Smooth muscle cell (in vitro differentiated cells): ENCODE results near the gene DYNC1I1. TPM values are rescaled to one million over a fixed set of nuclear protein-coding genes. Genes with fewer than 3 reads are reported as not detected.

Experiments
- DNase-seq: peaks from one replicate; lab custom pipeline; 2025; ENCODE audit not compliant: unreplicated experiment; lab: John Stamatoyannopoulos, UW
- H2AFZ ChIP-seq: fragments of 200-600 bp; sonication (generic); 2 replicates; pipeline ENCODE4 v1.6.0; 2016; ENCODE audit warnings: antibody characterized with exemption, low read depth, mild to moderate bottlenecking
- H3F3A ChIP-seq: fragments of 200-600 bp; sonication (generic); 2 replicates; pipeline ENCODE4 v1.6.0; 2017; ENCODE audit warnings: antibody characterized with exemption, low read depth
- H3K27ac ChIP-seq: fragments of 200-600 bp; sonication (generic); 2 replicates; pipeline ENCODE4 v1.5.1; 2016; ENCODE audit warnings: low read depth, mild to moderate bottlenecking
- H3K27me3 ChIP-seq: fragments of 200-600 bp; sonication (generic); 2 replicates; pipeline ENCODE4 v1.6.1; 2016; ENCODE audit warnings: low read depth, mild to moderate bottlenecking
- H3K36me3 ChIP-seq: fragments of 200-600 bp; sonication (generic); 2 replicates; pipeline ENCODE4 v1.5.1; 2016; ENCODE audit warnings: low read depth
- H3K4me1 ChIP-seq: fragments of 200-600 bp; sonication (generic); 2 replicates; pipeline ENCODE4 v1.5.1; 2016; ENCODE audit warnings: low read depth
- H3K4me2 ChIP-seq: fragments of 200-600 bp; sonication (generic); 2 replicates; pipeline ENCODE4 v1.6.0; 2016; ENCODE audit warnings: mild to moderate bottlenecking
- H3K4me3 ChIP-seq: fragments of 200-600 bp; sonication (generic); 2 replicates; pipeline ENCODE4 v1.5.1; 2016; ENCODE audit warnings: mild to moderate bottlenecking
- H3K79me2 ChIP-seq: fragments of 200-600 bp; sonication (generic); 2 replicates; pipeline ENCODE4 v1.6.0; 2016; ENCODE audit warnings: low read depth, mild to moderate bottlenecking
- H3K9ac ChIP-seq: fragments of 200-600 bp; sonication (generic); 2 replicates; pipeline ENCODE4 v1.6.0; 2016; ENCODE audit warnings: low read depth
- H3K9me3 ChIP-seq: fragments of 200-600 bp; sonication (generic); replicated peaks from 2 replicates; pipeline ENCODE4 v1.5.1; 2016; ENCODE audit warnings: low read depth
- H4K20me1 ChIP-seq: fragments of 200-600 bp; sonication (generic); 2 replicates; pipeline ENCODE4 v1.6.0; 2016; ENCODE audit warnings: low read depth
- CTCF ChIP-seq: fragments of 200-600 bp; sonication (generic); IDR thresholded peaks from 2 replicates; pipeline ENCODE4 v1.5.1; 2017; ENCODE audit warnings: borderline replicate concordance, mild to moderate bottlenecking, antibody characterized with exemption; ENCODE audit not compliant: insufficient read depth, poor library complexity, severe bottlenecking
- WGBS: methylation state at CpG from one replicate; pipeline ENCODE4 v1.1.7; 2016; ENCODE audit warnings: low lambda C conversion rate; 5-methylcytosine and 5-hydroxymethylcytosine counted together
- polyA plus RNA-seq: library from polyadenylated mRNA; unstranded; fragments of >200 nt; fragmentation: Nextera tagmentation; extraction: Ambion mirVana; gene quantifications from 2 replicates; pipeline ENCODE4 v1.2.1, GENCODE V29; 2016
- total RNA-seq: library from RNA; depleted of rRNA; stranded (reverse); fragments of >200 nt; gene quantifications from 2 replicates; pipeline ENCODE4 v1.2.3, GENCODE V29; 2014

DYNC1I1 gene
- total and polyA plus RNA-seq, 2 experiments from 2014 or later, result 1.1 to 2.4 TPM

- no peaks in the 10 kb centered on the region for H3K27me3 ChIP-seq
- H4K20me1 ChIP-seq, result no peaks in the 10 kb centered on the region
- WGBS, result 86% methylated on average over 11 of the region's 11 CpGs
- no peaks in the 10 kb centered on the region for H3K79me2 ChIP-seq
- no peak overlapping the region for H3K4me2 ChIP-seq
- H3K4me1 ChIP-seq, result no peaks in the 10 kb centered on the region
- no peaks in the 10 kb centered on the region for H3F3A ChIP-seq
- no peak for DNase-seq
- no peak overlapping the region for H2AFZ ChIP-seq
- H3K36me3 ChIP-seq, result no peaks in the 10 kb centered on the region
- no peak overlapping the region for H3K9ac ChIP-seq
- H3K9me3 ChIP-seq, result no peaks in the 10 kb centered on the region
- no peak overlapping the region for H3K4me3 ChIP-seq
- no peak for TF ChIP-seq CTCF
- no peak overlapping the region for H3K27ac ChIP-seq
Observed at GRCh38 chr7:96034940-96035727, 262.8 kb downstream of the DYNC1I1 start.

- WGBS, result 84% methylated on average over 3 of the region's 3 CpGs
- Histone ChIP-seq H3K4me3 (no peak overlapping the region), H2AFZ (no peak overlapping the region), H3K36me3 (no peaks in the 10 kb centered on the region), H3K4me1 (no peaks in the 10 kb centered on the region), H3K79me2 (no peaks in the 10 kb centered on the region), H3K4me2 (no peak overlapping the region), H3K9me3 (no peaks in the 10 kb centered on the region), H3K27ac (no peak overlapping the region), H4K20me1 (no peaks in the 10 kb centered on the region), H3K27me3 (no peaks in the 10 kb centered on the region), H3K9ac (no peak overlapping the region), H3F3A (no peaks in the 10 kb centered on the region)
- no peak for DNase-seq
- TF ChIP-seq CTCF, result no peak
Observed at GRCh38 chr7:96040250-96040772, 268.0 kb downstream of the DYNC1I1 start.

GRCh38 chr7:96041171-96041570 is 268.8 kb downstream of the DYNC1I1 start:
- H3K27me3 ChIP-seq, result no peaks in the 10 kb centered on the region
- WGBS, result 92% methylated on average over 1 of the region's 1 CpG
- no peaks in the 10 kb centered on the region for H3K9me3 ChIP-seq
- H3K4me3 ChIP-seq, result no peak overlapping the region
- DNase-seq, result no peak
- no peak overlapping the region for H2AFZ ChIP-seq
- H3K4me1 ChIP-seq, result no peaks in the 10 kb centered on the region
- H3K27ac ChIP-seq, result no peak overlapping the region
- no peaks in the 10 kb centered on the region for H3F3A ChIP-seq
- no peak overlapping the region for H3K4me2 ChIP-seq
- no peaks in the 10 kb centered on the region for H3K36me3 ChIP-seq
- H3K9ac ChIP-seq, result no peak overlapping the region
- no peaks in the 10 kb centered on the region for H4K20me1 ChIP-seq
- TF ChIP-seq CTCF, result no peak
- H3K79me2 ChIP-seq, result no peaks in the 10 kb centered on the region

- Histone ChIP-seq H3K9me3 (no peaks in the 10 kb centered on the region), H3K27me3 (no peaks in the 10 kb centered on the region), H3K4me2 (no peak overlapping the region), H4K20me1 (no peaks in the 10 kb centered on the region), H3K9ac (no peak overlapping the region), H3K79me2 (no peaks in the 10 kb centered on the region), H3K36me3 (no peaks in the 10 kb centered on the region), H3K27ac (no peak overlapping the region), H3F3A (no peaks in the 10 kb centered on the region), H3K4me1 (no peaks in the 10 kb centered on the region), H3K4me3 (no peak overlapping the region), H2AFZ (no peak overlapping the region)
- WGBS, result 97% methylated on average over 3 of the region's 3 CpGs
- DNase-seq, result no peak
- no peak for TF ChIP-seq CTCF
Observed at GRCh38 chr7:96045181-96045580, 272.8 kb downstream of the DYNC1I1 start.
